Body of pancreas (tissue), 4 donors: ENCODE measurements around the gene PPP4R4.

Experiments used
- POLR2A ChIP-seq, 3 donors: fragments of 450-650 bp; IDR thresholded peaks; one replicate each; pipeline ENCODE4 v1.6.1; 2016; ENCODE audit warnings: antibody characterized with exemption in 3 of 3, mild to moderate bottlenecking in 2 of 3
- TF ChIP-seq, protein P1 (sequence below), 7 experiments: fragments of 450-650 bp in 4 of 7; fragments of 200-600 bp in 3 of 7; sonication (generic) in 3 of 7; IDR thresholded peaks; one replicate each; pipeline ENCODE4 v1.5.1; 2016 to 2019; ENCODE audit warnings: antibody characterized with exemption in 7 of 7

DNA sequence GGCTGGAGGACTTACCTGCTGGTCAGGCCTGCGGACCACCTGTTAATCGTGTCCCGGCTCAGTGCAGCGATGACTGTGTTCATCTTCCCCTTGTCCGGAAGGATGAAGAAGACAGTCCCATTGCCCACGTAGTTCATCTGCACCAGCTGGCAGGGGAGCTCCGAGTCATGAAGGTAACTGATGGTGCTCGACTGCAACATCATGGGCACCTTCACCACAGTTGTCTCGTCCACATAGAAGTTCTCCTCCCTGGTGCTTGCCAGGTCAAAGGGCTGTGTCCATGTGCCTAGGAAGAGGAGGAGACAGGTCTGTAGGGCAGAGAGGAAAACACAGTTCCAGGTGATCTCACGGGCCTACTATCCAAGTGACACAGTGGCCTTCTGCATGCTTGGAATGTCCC, 135.6 kb downstream of the PPP4R4 start:
- TF ChIP-seq POLR2A (IDR thresholded peaks at IDR 0.05) = no peak
- TF ChIP-seq, protein P1, sequence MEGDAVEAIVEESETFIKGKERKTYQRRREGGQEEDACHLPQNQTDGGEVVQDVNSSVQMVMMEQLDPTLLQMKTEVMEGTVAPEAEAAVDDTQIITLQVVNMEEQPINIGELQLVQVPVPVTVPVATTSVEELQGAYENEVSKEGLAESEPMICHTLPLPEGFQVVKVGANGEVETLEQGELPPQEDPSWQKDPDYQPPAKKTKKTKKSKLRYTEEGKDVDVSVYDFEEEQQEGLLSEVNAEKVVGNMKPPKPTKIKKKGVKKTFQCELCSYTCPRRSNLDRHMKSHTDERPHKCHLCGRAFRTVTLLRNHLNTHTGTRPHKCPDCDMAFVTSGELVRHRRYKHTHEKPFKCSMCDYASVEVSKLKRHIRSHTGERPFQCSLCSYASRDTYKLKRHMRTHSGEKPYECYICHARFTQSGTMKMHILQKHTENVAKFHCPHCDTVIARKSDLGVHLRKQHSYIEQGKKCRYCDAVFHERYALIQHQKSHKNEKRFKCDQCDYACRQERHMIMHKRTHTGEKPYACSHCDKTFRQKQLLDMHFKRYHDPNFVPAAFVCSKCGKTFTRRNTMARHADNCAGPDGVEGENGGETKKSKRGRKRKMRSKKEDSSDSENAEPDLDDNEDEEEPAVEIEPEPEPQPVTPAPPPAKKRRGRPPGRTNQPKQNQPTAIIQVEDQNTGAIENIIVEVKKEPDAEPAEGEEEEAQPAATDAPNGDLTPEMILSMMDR (IDR thresholded peaks at IDR 0.05) = no peak
